GM19023 (cell line): Measurements from ENCODE around the gene RPS6KC1.
"Not testable (repeated sequence)": the region's sequence is repeated elsewhere in the genome, so short reads cannot be mapped to it uniquely, and the experiment has no call there.

Source experiments
- ATAC-seq: cut with Tn5 transposase; IDR thresholded peaks from one replicate; pipeline ENCODE4 v1.9.1; 2021; ENCODE audit warnings: mild to moderate bottlenecking, moderate library complexity; ENCODE audit not compliant: unreplicated experiment

RPS6KC1 gene

DNA sequence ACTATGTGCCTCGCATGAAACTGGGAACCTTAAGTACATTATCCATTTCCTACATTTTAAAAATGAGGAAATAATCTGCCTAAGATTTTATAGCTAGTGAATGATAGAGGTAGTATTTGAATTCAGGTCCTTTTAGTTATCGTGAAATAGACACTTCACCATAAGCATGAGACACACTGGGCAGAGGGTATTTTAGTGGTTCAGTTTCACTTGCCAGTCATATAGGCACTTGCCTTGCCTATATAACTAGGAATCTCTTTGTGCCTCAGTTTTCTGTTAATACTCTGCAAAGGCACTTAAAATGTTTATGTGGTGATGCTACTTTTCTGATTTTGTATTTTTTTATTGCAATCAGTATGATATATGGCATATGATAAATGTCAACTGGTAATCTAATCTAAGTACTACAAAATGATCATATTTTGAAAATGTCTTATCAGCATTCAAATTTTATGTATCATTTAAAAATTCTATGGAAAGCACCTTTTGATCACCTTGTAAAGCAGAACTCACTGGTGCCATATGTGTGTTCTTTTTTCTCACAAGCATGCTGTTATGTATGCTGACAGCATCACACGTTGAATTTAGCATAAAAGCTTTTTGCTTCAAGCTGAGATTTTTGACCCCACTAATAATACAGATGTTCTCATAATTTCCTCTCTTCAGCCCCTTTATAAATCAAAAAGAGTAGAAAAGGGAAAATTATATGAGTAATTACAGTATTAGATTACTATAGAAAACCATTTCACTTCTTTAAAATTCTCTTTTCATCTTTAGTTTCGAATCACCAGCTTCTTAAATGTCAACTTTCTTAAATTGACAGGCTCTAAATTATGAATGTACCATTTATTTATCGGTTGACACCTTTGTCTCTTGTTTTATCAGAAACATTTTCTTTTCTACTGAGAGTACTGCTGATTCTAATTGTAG is 52.6 kb downstream of the RPS6KC1 start:
- ATAC-seq = no peak

DNA sequence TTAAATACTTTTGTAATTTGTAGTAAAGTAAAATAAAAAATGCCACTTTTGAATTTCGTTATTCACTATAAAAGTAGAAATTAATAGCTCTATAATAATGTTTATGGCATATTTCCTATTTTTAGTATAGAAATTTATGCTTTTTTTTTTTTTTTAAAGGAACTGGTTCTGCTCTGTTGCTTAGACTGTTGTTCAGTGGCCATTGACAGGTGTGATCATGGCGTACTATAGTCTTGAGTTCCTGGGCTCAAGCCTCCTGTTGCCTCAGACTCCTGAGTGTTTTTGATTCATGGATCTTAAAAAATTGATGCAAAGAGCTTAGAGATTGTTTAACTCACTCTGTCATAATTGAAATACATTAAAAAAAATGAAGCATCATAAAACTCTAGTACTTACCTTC is 53.6 kb downstream of the RPS6KC1 start:
- ATAC-seq = no peak

- ATAC-seq = no peak
Observed at GRCh38 chr1:213106298-213106697, 55.3 kb downstream of the RPS6KC1 start.

DNA sequence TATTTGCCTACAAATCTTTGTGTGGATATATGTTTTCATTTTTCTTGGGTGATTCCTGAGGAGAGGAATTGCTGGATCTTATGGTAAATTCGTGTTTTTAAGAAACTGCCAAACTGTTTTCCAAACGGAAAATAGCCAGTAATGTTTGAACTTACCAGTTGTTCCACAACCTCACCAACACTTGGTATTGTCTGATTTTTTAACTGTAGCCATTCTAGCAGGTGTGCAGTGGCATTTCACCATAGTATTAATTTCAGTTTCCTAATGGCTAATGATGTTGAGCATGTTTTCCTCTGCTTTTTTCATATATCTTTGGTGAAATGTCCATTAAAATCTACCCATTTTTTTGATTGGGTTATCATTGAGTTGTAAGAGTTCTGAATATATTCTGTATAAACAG is 56.6 kb downstream of the RPS6KC1 start:
- ATAC-seq = no peak

DNA sequence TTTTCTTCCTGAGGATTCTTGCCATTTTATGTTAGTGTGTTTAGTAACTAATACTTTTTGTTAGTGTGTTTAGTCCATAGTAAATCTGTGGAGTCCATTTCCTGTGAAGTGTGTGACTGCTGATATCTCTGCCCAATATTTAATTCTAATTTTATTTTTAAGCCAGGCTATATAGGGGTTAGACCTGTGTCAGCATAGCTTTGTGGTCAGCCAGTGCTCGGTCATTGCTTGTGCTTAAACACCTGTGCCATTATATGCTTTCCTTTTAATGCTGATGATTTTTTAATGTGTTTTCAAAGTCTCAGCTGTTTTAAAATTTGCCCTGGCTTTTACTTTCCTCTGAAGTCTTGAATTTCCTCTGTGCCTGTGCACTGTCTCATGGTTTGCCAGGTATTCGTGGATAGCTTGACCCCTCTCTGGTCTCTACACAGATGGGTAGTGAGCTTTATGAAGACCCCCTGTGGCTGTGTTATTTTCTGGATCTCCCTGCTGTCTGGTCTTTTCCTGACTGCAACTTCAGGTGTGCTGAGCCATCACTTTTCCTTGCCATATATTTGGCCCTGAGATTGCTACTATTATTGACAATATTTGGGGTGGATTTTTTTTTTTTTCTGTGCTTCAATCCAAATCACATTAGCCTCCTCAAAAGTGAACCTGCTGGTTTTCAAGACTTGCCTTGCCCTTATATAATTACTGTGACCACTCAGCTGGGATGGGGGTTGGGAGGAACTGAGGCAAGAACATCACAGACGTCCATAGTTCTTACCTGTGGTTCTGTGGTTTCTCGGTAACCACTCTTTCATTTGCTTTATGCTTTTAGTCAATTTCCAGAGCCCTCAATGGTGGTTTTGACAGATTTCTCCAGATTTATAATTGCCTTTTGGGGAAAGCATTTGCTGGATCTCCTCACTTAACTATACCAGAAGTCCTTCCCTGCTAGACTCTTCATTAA is 59.6 kb downstream of the RPS6KC1 start:
- no peak for ATAC-seq

- no peak for ATAC-seq
Observed at GRCh38 chr1:213111502-213111901, 60.5 kb downstream of the RPS6KC1 start.

- not testable (repeated sequence) for ATAC-seq
Observed at GRCh38 chr1:213112723-213113122, 61.7 kb downstream of the RPS6KC1 start.

DNA sequence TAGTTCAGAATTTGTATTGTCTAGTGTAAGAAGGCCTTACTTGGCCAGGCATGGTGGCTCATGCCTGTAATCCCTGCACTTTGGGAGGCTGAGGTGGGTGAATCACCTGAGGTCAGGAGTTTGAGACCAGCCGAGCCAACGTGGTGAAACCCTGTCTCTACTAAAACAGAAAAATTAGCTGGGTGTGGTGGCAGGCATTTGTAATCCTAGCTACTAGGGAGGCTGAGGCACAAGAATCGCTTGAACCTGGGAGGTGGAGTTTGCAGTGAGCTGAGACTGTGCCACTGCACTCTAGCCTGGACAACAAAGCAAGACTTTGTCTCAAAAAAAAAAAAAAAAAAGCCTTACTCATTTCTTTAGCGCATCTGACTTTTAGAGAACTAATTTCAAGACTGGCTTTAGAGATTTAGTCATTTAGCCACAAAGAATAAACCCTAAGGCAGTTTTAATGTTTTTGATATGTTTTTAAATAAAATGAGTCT is 66.7 kb downstream of the RPS6KC1 start:
- not testable (repeated sequence) for ATAC-seq

- ATAC-seq = no peak
Observed at GRCh38 chr1:213119794-213120193, 68.8 kb downstream of the RPS6KC1 start.

- no peak for ATAC-seq
Observed at GRCh38 chr1:213120386-213120785, 69.3 kb downstream of the RPS6KC1 start.

DNA sequence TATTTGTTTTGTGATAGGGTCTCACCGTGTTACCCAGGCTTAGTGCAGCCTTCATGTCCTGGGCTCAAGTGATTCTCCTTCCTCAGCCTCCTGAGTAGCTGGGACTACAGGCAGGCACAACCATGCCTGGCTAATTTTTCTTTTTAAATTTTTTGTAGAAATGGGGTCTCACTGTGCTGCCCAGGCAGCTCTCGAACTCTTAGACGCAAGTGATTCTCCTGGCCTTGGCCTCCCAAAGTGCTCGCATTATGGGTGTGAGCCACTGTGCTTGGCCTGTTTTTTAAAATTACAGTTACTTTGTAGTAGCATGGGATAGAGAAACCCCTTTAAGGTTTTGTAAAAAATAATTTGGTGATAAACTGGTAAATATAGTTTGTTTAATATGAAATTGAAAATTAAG is 69.9 kb downstream of the RPS6KC1 start:
- ATAC-seq = no peak

DNA sequence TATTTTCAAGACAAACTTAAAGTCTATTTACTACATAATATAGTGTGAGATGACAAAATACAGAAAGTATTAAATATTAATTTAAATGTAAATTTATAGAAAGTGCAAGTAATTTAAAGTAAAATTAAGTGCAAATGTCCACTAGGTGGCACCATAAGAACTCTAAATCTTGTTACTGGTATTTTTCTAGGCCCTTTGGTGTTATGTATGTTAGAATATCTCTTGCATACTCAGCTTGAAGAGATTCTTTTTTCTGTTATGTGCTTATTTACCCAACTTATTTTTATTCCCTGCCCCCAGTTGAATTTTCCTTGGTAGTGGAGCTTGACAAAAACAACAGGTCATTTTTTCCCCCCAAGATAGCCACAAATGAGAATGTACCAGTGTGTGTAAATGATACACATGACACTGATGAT is 71.5 kb downstream of the RPS6KC1 start:
- no peak for ATAC-seq

- ATAC-seq = no peak
Observed at GRCh38 chr1:213123087-213123486, 72.0 kb downstream of the RPS6KC1 start.

DNA sequence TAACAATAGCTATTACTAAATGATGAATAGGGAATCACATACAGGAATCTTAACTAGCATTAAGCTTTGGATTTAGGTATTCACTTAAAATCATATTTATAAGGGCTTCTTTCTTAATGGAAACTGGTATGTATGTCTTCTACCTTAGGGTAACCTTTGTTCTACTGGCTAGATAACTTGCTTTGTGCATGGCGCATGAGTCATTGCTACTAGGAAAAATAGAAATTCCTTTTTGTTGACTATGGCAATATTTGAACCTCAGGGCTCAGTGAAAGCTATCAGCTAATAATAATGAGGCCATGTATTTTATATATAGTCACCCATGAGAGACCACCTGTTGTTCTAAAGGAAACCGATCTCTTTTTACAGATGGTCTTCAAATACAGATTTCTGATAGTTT is 72.5 kb downstream of the RPS6KC1 start:
- no peak for ATAC-seq

GRCh38 chr1:213124590-213124989 is 73.5 kb downstream of the RPS6KC1 start:
- ATAC-seq = no peak

GRCh38 chr1:213125643-213126042 is 74.6 kb downstream of the RPS6KC1 start:
- no peak for ATAC-seq

GRCh38 chr1:213127074-213127473 is 76.0 kb downstream of the RPS6KC1 start:
- ATAC-seq = no peak

DNA sequence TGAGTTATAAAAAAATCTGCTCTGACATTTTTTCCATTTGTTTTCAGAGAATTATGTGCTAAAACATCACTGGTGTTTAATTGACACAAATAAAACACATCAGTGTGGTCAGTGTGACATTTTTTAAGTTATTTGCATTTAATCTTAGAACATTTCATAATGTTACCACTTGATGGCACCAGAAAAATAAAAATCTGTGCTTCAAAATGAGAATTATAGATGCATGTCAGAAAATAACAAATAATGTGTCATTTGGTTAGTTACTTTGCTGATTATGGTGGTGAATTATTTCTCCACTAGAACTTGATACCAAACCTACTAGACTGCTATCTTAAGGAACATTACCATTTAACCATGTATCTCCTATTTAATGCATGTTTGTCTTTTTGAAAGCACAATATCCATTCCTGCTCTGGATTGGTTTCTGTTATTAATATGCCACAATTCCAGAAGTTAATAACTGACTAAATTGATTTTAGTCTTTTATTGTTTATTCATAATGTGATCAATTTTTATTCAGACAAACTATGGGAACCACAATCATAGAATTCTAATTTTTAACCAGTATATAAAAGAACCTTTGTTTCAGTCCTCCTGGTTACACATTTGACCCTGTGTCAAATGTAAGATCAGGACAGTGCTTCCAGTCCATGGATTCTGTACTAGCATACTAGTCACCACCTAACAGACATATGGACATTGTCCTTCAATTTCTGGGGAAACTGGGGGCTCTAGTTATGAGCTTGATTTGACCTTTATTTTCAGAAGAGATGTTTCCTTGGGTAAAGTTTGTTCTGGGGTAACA is 81.0 kb downstream of the RPS6KC1 start:
- ATAC-seq = no peak

- no peak for ATAC-seq
Observed at GRCh38 chr1:213135572-213135971, 84.5 kb downstream of the RPS6KC1 start.

DNA sequence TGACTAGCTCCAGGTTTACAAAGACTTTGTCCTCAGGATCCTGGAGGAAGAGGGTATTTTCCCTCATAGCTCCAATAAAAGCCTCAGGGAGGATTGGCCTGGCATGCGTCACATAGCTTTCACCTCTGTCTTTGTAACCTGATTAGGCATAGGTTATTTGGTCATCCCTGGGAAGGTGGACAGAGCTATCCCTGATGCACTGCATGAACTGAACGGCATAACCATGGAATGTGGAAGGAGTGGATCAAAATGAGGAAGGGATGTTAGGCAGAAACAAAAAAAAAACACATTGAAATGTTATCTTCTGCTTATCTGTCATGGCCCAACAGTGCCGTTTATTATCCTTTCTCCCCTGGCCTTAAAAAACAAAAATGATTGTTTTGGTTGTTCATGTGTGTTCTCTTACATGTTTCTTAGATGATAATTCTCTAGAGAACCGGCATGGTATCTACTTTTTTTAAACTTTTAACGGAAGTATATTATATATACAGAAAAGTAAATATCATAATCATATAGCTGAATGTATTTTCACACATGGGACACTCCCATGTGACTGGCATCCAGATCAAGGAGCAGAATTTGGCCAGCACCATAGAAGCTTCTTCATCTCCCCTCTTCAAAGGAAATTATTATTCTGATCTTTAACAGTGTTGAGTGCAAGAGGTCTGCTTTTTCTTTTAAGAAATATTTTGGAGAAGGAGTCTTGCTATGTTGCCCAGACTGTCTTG is 85.3 kb downstream of the RPS6KC1 start:
- ATAC-seq = no peak
